Measurements from ENCODE around the gene HCFC2.

DNA sequence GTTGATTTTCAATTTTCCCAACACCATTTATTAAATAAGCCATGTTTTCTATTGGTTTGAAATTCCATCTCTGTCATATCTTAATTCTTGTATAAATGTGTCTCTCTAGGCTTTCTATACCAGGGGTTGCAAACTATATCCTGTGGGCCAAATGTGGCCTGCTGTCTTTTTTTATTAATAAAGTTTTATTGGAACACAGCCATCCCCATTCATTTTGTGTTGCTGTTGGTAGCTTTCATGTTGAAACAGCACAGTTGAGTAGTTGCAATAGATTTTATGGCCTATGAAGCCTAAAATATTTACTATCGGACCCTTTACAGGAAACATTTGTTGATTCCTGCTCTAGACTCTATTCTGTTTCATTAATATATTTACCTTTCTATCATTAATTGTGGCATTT is 9.4 kb downstream of the HCFC2 start:
- no peak for TF ChIP-seq POLR2AphosphoS5 (IDR thresholded peaks at IDR 0.05)
- TF ChIP-seq, protein P1, sequence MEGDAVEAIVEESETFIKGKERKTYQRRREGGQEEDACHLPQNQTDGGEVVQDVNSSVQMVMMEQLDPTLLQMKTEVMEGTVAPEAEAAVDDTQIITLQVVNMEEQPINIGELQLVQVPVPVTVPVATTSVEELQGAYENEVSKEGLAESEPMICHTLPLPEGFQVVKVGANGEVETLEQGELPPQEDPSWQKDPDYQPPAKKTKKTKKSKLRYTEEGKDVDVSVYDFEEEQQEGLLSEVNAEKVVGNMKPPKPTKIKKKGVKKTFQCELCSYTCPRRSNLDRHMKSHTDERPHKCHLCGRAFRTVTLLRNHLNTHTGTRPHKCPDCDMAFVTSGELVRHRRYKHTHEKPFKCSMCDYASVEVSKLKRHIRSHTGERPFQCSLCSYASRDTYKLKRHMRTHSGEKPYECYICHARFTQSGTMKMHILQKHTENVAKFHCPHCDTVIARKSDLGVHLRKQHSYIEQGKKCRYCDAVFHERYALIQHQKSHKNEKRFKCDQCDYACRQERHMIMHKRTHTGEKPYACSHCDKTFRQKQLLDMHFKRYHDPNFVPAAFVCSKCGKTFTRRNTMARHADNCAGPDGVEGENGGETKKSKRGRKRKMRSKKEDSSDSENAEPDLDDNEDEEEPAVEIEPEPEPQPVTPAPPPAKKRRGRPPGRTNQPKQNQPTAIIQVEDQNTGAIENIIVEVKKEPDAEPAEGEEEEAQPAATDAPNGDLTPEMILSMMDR (IDR thresholded peaks at IDR 0.05): no peak
